IMR-90 (cell line): Measurements from ENCODE around the gene MUC5AC.

ENCODE experiments used
- BHLHE40 ChIP-seq: fragments of 150-350 bp; IDR thresholded peaks from 2 replicates; pipeline ENCODE4 v1.6.1; 2016; ENCODE audit warnings: mild to moderate bottlenecking, low read depth, low read length
- CEBPB ChIP-seq: IDR thresholded peaks from 2 replicates; pipeline ENCODE4 v1.6.1; 2012; ENCODE audit warnings: low read depth, low read length, improper control_type of control experiment
- CHD1 ChIP-seq: IDR thresholded peaks from 2 replicates; pipeline ENCODE4 v1.6.1; 2012; ENCODE audit warnings: low read depth, low read length, improper control_type of control experiment
- CTCF ChIP-seq: conservative IDR thresholded peaks from 2 replicates; pipeline ENCODE4 v1.5.1; 2012; ENCODE audit warnings: mild to moderate bottlenecking, low read depth, low read length, improper control_type of control experiment
- FOS ChIP-seq: fragments of 150-350 bp; IDR thresholded peaks from 2 replicates; pipeline ENCODE4 v1.6.1; 2016; ENCODE audit warnings: low read depth, low read length
- MAFK ChIP-seq: IDR thresholded peaks from 2 replicates; pipeline ENCODE4 v1.6.1; 2012; ENCODE audit warnings: low read depth, low read length, improper control_type of control experiment
- MAZ ChIP-seq: IDR thresholded peaks from 2 replicates; pipeline ENCODE4 v1.6.1; 2012; ENCODE audit warnings: low read depth, mild to moderate bottlenecking, low read length, improper control_type of control experiment, moderate library complexity, borderline replicate concordance
- MXI1 ChIP-seq: IDR thresholded peaks from 2 replicates; pipeline ENCODE4 v1.6.1; 2012; ENCODE audit warnings: low read depth, mild to moderate bottlenecking, low read length, moderate library complexity, borderline replicate concordance
- NFE2L2 ChIP-seq: fragments of 150-350 bp; IDR thresholded peaks from 2 replicates; pipeline ENCODE4 v1.6.1; 2016; ENCODE audit warnings: low read depth, mild to moderate bottlenecking, low read length
- POLR2A ChIP-seq: IDR thresholded peaks from 2 replicates; pipeline ENCODE4 v1.6.1; 2012; ENCODE audit warnings: mild to moderate bottlenecking, low read depth, low read length
- RCOR1 ChIP-seq: IDR thresholded peaks from 2 replicates; pipeline ENCODE4 v1.6.1; 2012; ENCODE audit warnings: mild to moderate bottlenecking, low read length, improper control_type of control experiment; ENCODE audit not compliant: insufficient replicate concordance
- RFX5 ChIP-seq: IDR thresholded peaks from 2 replicates; pipeline ENCODE4 v1.8.0; 2012; ENCODE audit warnings: low read depth, mild to moderate bottlenecking, low read length, moderate library complexity
- USF2 ChIP-seq: fragments of 150-350 bp; IDR thresholded peaks from 2 replicates; pipeline ENCODE4 v1.6.1; 2017; ENCODE audit warnings: mild to moderate bottlenecking, antibody characterized with exemption, low read length, low read depth

GRCh38 chr11:1178201-1178885 lies 20.6 kb downstream of the MUC5AC start:
- no peak for TF ChIP-seq POLR2A
- no peak for TF ChIP-seq RFX5
- no peak for TF ChIP-seq CTCF
- no peak for TF ChIP-seq CHD1
- TF ChIP-seq MXI1: no peak
- no peak for TF ChIP-seq CEBPB
- TF ChIP-seq RCOR1: no peak
- TF ChIP-seq MAFK: no peak
- TF ChIP-seq NFE2L2: no peak
- no peak for TF ChIP-seq FOS
- no peak for TF ChIP-seq USF2
- TF ChIP-seq MAZ: no peak
- TF ChIP-seq BHLHE40: no peak
